Esophagus muscularis mucosa (tissue), 4 donors: ENCODE data around the gene DCAF8L2. TPM values are rescaled to one million over a fixed set of nuclear protein-coding genes. Genes with fewer than 3 reads are reported as not detected.

Source experiments
- DNase-seq: peaks from one replicate; pipeline ENCODE4 v3.0.0-alpha.2; 2017; ENCODE audit errors: extremely low spot score
- H3K27ac ChIP-seq, 4 donors: fragments of 200-600 bp; sonication (generic); replicated peaks in 1 of 4; 1 replicate in 3 of 4; 2 replicates in 1 of 4; pipeline ENCODE4 v1.5.1; 2016 to 2019; ENCODE audit warnings: mild to moderate bottlenecking in 1 of 4
- H3K27me3 ChIP-seq, 4 donors: fragments of 200-600 bp; sonication (generic); one replicate each; pipeline versions ENCODE4 v1.5.1 to v1.6.0; 2016 to 2019
- H3K36me3 ChIP-seq, 4 donors: fragments of 200-600 bp; sonication (generic); one replicate each; pipeline ENCODE4 v1.5.1; 2016 to 2019
- H3K4me1 ChIP-seq, 4 donors: fragments of 200-600 bp; sonication (generic); one replicate each; pipeline ENCODE4 v1.5.1; 2016 to 2019
- H3K4me3 ChIP-seq, 4 donors: fragments of 200-600 bp; sonication (generic); 1 replicate in 2 of 4; 2 replicates in 2 of 4; pipeline ENCODE4 v1.5.1; 2016 to 2019; ENCODE audit warnings: mild to moderate bottlenecking in 4 of 4, moderate library complexity in 1 of 4
- H3K9me3 ChIP-seq, 4 donors: fragments of 200-600 bp; sonication (generic); 1 replicate in 3 of 4; 2 replicates in 1 of 4; pipeline ENCODE4 v1.5.1; 2016 to 2019
- CTCF ChIP-seq, 3 experiments: fragments of 200-600 bp in 2 of 3; fragments of 450-650 bp in 1 of 3; sonication (generic) in 2 of 3; IDR thresholded peaks; one replicate each; pipeline ENCODE4 v1.5.1; 2017 to 2019; ENCODE audit warnings: antibody characterized with exemption in 3 of 3, mild to moderate bottlenecking in 2 of 3, moderate library complexity in 1 of 3
- EP300 ChIP-seq: sonication (generic); formaldehyde crosslinking; IDR thresholded peaks from one replicate; pipeline ENCODE4 v1.6.1; 2017; ENCODE audit warnings: antibody characterized with exemption
- POLR2A ChIP-seq: fragments of 450-650 bp; IDR thresholded peaks from one replicate; pipeline ENCODE4 v1.6.1; 2017; ENCODE audit warnings: antibody characterized with exemption, moderate library complexity, mild to moderate bottlenecking, low read depth
- POLR2AphosphoS5 ChIP-seq, 2 donors: sonication (generic); formaldehyde crosslinking; IDR thresholded peaks; one replicate each; pipeline ENCODE4 v1.6.1; 2017; ENCODE audit warnings: antibody characterized with exemption in 2 of 2
- WGBS: methylation state at CpG from one replicate; pipeline ENCODE4 v1.1.5; 2018; 5-methylcytosine and 5-hydroxymethylcytosine counted together
- intact Hi-C: fragments of 100-400 bp; cut with DNase I; formaldehyde crosslinking; loops from one replicate; pipeline ENCODE4 v1.15.1; 2023
- total RNA-seq, 4 donors: library from RNA; depleted of rRNA; stranded (reverse); fragments of >200 nt; gene quantifications; one replicate each; pipeline versions ENCODE4 v1.1.0 to v1.2.1, GENCODE V29; 2016

Gene DCAF8L2
- total RNA-seq, 4 donors from 2014 or later, result not detected

- no peak for DNase-seq
- intact Hi-C loops, result no loop called here
- TF ChIP-seq POLR2A (no peak), CTCF (IDR thresholded peaks at IDR 0.05) (no peak)
- 68% methylated on average over 2 of the region's 2 CpGs for WGBS
- no peaks in the 10 kb centered on the region for H3K4me1 ChIP-seq
- H3K27ac ChIP-seq, result no peak overlapping the region
- no peaks in the 10 kb centered on the region for H3K9me3 ChIP-seq
- H3K27me3 ChIP-seq, result no peaks in the 10 kb centered on the region
- H3K36me3 ChIP-seq, result no peaks in the 10 kb centered on the region
- H3K4me3 ChIP-seq, result no peak overlapping the region
These were observed 7.4 kb downstream of the DCAF8L2 start for GRCh38 chrX:27597508-27597907.

- Histone ChIP-seq H3K9me3 (no peaks in the 10 kb centered on the region), H3K4me3 (no peak overlapping the region), H3K36me3 (no peaks in the 10 kb centered on the region), H3K4me1 (no peaks in the 10 kb centered on the region), H3K27ac (no peak overlapping the region), H3K27me3 (no peaks in the 10 kb centered on the region)
- intact Hi-C loops, result no loop called here
- DNase-seq, result no peak
- WGBS, result 59% methylated on average over 9 of the region's 9 CpGs
- TF ChIP-seq EP300 (no peak), CTCF (IDR thresholded peaks at IDR 0.05) (no peak), POLR2A (no peak), POLR2AphosphoS5 (IDR thresholded peaks at IDR 0.05) (no peak)
These were observed 8.2 kb downstream of the DCAF8L2 start for GRCh38 chrX:27598312-27598711.

GRCh38 chrX:27599928-27600327 is 9.8 kb downstream of the DCAF8L2 start:
- 63% methylated on average over 4 of the region's 4 CpGs for WGBS

GRCh38 chrX:27600686-27601085 is 10.5 kb downstream of the DCAF8L2 start:
- no peaks in the 10 kb centered on the region for H3K4me1 ChIP-seq
- H3K9me3 ChIP-seq, result no peaks in the 10 kb centered on the region
- DNase-seq, result no peak
- no peak for TF ChIP-seq POLR2A
- TF ChIP-seq EP300, result no peak
- WGBS, result 50% methylated on average over 2 of the region's 2 CpGs
- H3K27me3 ChIP-seq, result no peaks in the 10 kb centered on the region
- intact Hi-C loops, result no loop called here
- no peak overlapping the region for H3K27ac ChIP-seq
- no peaks in the 10 kb centered on the region for H3K36me3 ChIP-seq
- no peak overlapping the region for H3K4me3 ChIP-seq

More at GRCh38 chrX:27599928-27600327, 9.8 kb downstream of the DCAF8L2 start:
- intact Hi-C loops, result no loop called here
- Histone ChIP-seq H3K4me1 (no peaks in the 10 kb centered on the region), H3K9me3 (no peaks in the 10 kb centered on the region), H3K4me3 (no peak overlapping the region), H3K27me3 (no peaks in the 10 kb centered on the region), H3K36me3 (no peaks in the 10 kb centered on the region), H3K27ac (no peak overlapping the region)
- no peak for DNase-seq
- no peak for TF ChIP-seq CTCF (IDR thresholded peaks at IDR 0.05)
- no peak for TF ChIP-seq EP300
- no peak for TF ChIP-seq POLR2AphosphoS5 (IDR thresholded peaks at IDR 0.05)
- TF ChIP-seq POLR2A, result no peak

GRCh38 chrX:27608671-27609070 is 18.5 kb downstream of the DCAF8L2 start:
- TF ChIP-seq POLR2A, result no peak
- no peak for TF ChIP-seq EP300
- TF ChIP-seq CTCF (IDR thresholded peaks at IDR 0.05), result no peak
- no peak for TF ChIP-seq POLR2AphosphoS5 (IDR thresholded peaks at IDR 0.05)
- no peaks in the 10 kb centered on the region for H3K27me3 ChIP-seq
- no peak overlapping the region for H3K27ac ChIP-seq
- 58% methylated on average over 4 of the region's 4 CpGs for WGBS
- no peaks in the 10 kb centered on the region for H3K9me3 ChIP-seq
- H3K36me3 ChIP-seq, result no peaks in the 10 kb centered on the region
- H3K4me3 ChIP-seq, result no peak overlapping the region
- intact Hi-C loops, result no loop called here
- H3K4me1 ChIP-seq, result no peaks in the 10 kb centered on the region
- no peak for DNase-seq
